Smooth muscle cell (in vitro differentiated cells): ENCODE data around the gene PRKCZ. TPM values are rescaled to one million over a fixed set of nuclear protein-coding genes. Genes with fewer than 3 reads are reported as not detected.

Experiments used
- DNase-seq: peaks from one replicate; lab custom pipeline; 2025; ENCODE audit not compliant: unreplicated experiment; lab: John Stamatoyannopoulos, UW
- H2AFZ ChIP-seq: fragments of 200-600 bp; sonication (generic); 2 replicates; pipeline ENCODE4 v1.6.0; 2016; ENCODE audit warnings: antibody characterized with exemption, low read depth, mild to moderate bottlenecking
- H3F3A ChIP-seq: fragments of 200-600 bp; sonication (generic); 2 replicates; pipeline ENCODE4 v1.6.0; 2017; ENCODE audit warnings: antibody characterized with exemption, low read depth
- H3K27ac ChIP-seq: fragments of 200-600 bp; sonication (generic); 2 replicates; pipeline ENCODE4 v1.5.1; 2016; ENCODE audit warnings: low read depth, mild to moderate bottlenecking
- H3K27me3 ChIP-seq: fragments of 200-600 bp; sonication (generic); 2 replicates; pipeline ENCODE4 v1.6.1; 2016; ENCODE audit warnings: low read depth, mild to moderate bottlenecking
- H3K36me3 ChIP-seq: fragments of 200-600 bp; sonication (generic); 2 replicates; pipeline ENCODE4 v1.5.1; 2016; ENCODE audit warnings: low read depth
- H3K4me1 ChIP-seq: fragments of 200-600 bp; sonication (generic); 2 replicates; pipeline ENCODE4 v1.5.1; 2016; ENCODE audit warnings: low read depth
- H3K4me2 ChIP-seq: fragments of 200-600 bp; sonication (generic); 2 replicates; pipeline ENCODE4 v1.6.0; 2016; ENCODE audit warnings: mild to moderate bottlenecking
- H3K4me3 ChIP-seq: fragments of 200-600 bp; sonication (generic); 2 replicates; pipeline ENCODE4 v1.5.1; 2016; ENCODE audit warnings: mild to moderate bottlenecking
- H3K79me2 ChIP-seq: fragments of 200-600 bp; sonication (generic); 2 replicates; pipeline ENCODE4 v1.6.0; 2016; ENCODE audit warnings: low read depth, mild to moderate bottlenecking
- H3K9ac ChIP-seq: fragments of 200-600 bp; sonication (generic); 2 replicates; pipeline ENCODE4 v1.6.0; 2016; ENCODE audit warnings: low read depth
- H3K9me3 ChIP-seq: fragments of 200-600 bp; sonication (generic); replicated peaks from 2 replicates; pipeline ENCODE4 v1.5.1; 2016; ENCODE audit warnings: low read depth
- H4K20me1 ChIP-seq: fragments of 200-600 bp; sonication (generic); 2 replicates; pipeline ENCODE4 v1.6.0; 2016; ENCODE audit warnings: low read depth
- CTCF ChIP-seq: fragments of 200-600 bp; sonication (generic); IDR thresholded peaks from 2 replicates; pipeline ENCODE4 v1.5.1; 2017; ENCODE audit warnings: borderline replicate concordance, mild to moderate bottlenecking, antibody characterized with exemption; ENCODE audit not compliant: insufficient read depth, poor library complexity, severe bottlenecking
- WGBS: methylation state at CpG from one replicate; pipeline ENCODE4 v1.1.7; 2016; ENCODE audit warnings: low lambda C conversion rate; 5-methylcytosine and 5-hydroxymethylcytosine counted together
- polyA plus RNA-seq: library from polyadenylated mRNA; unstranded; fragments of >200 nt; fragmentation: Nextera tagmentation; extraction: Ambion mirVana; gene quantifications from 2 replicates; pipeline ENCODE4 v1.2.1, GENCODE V29; 2016
- total RNA-seq: library from RNA; depleted of rRNA; stranded (reverse); fragments of >200 nt; gene quantifications from 2 replicates; pipeline ENCODE4 v1.2.3, GENCODE V29; 2014

PRKCZ gene
- total and polyA plus RNA-seq, 2 experiments from 2014 or later, result 5.8 to 10.3 TPM

- no peak overlapping the region for H3K9ac ChIP-seq
- H3K36me3 ChIP-seq, result no peaks in the 10 kb centered on the region
- TF ChIP-seq CTCF, result no peak
- H3K27me3 ChIP-seq, result no peaks in the 10 kb centered on the region
- no peaks in the 10 kb centered on the region for H3K9me3 ChIP-seq
- no peaks in the 10 kb centered on the region for H3F3A ChIP-seq
- no peaks in the 10 kb centered on the region for H3K4me1 ChIP-seq
- H3K27ac ChIP-seq, result no peak overlapping the region
- H2AFZ ChIP-seq, result no peak overlapping the region
- no peak overlapping the region for H3K4me3 ChIP-seq
- 96% methylated on average over 27 of the region's 30 CpGs for WGBS
- no peaks in the 10 kb centered on the region for H4K20me1 ChIP-seq
- H3K4me2 ChIP-seq, result no peak overlapping the region
- H3K79me2 ChIP-seq, result no peaks in the 10 kb centered on the region
- DNase-seq, result no peak
Observed at GRCh38 chr1:2143814-2144500, 93.7 kb downstream of the PRKCZ start.

GRCh38 chr1:2144501-2145090 lies 94.4 kb downstream of the PRKCZ start:
- Histone ChIP-seq H3K79me2 (no peaks in the 10 kb centered on the region), H3K27ac (no peak overlapping the region), H4K20me1 (no peaks in the 10 kb centered on the region), H3K4me2 (no peak overlapping the region), H3K4me3 (no peak overlapping the region), H3K9me3 (no peaks in the 10 kb centered on the region), H3K27me3 (no peaks in the 10 kb centered on the region), H3K9ac (no peak overlapping the region), H3K36me3 (no peaks in the 10 kb centered on the region), H3F3A (no peaks in the 10 kb centered on the region), H2AFZ (no peak overlapping the region), H3K4me1 (no peaks in the 10 kb centered on the region)
- DNase-seq, result no peak
- 94% methylated on average over 15 of the region's 15 CpGs for WGBS
- TF ChIP-seq CTCF, result no peak

- H3K9ac ChIP-seq, result no peak overlapping the region
- no peak overlapping the region for H3K4me2 ChIP-seq
- WGBS, result 94% methylated on average over 19 of the region's 19 CpGs
- no peaks in the 10 kb centered on the region for H3F3A ChIP-seq
- H4K20me1 ChIP-seq, result no peaks in the 10 kb centered on the region
- TF ChIP-seq CTCF, result no peak
- no peaks in the 10 kb centered on the region for H3K79me2 ChIP-seq
- no peak for DNase-seq
- H3K4me1 ChIP-seq, result no peaks in the 10 kb centered on the region
- no peak overlapping the region for H3K4me3 ChIP-seq
- no peaks in the 10 kb centered on the region for H3K9me3 ChIP-seq
- no peaks in the 10 kb centered on the region for H3K27me3 ChIP-seq
- H2AFZ ChIP-seq, result no peak overlapping the region
- no peak overlapping the region for H3K27ac ChIP-seq
- H3K36me3 ChIP-seq, result no peaks in the 10 kb centered on the region
Observed at GRCh38 chr1:2145946-2146835, 96.0 kb downstream of the PRKCZ start.
